GM21447 (cell line): Measurements from ENCODE around the gene C14orf93.

Experiments used
- ATAC-seq: cut with Tn5 transposase; IDR thresholded peaks from one replicate; pipeline ENCODE4 v1.9.1; 2021; ENCODE audit not compliant: unreplicated experiment

C14orf93 gene

GRCh38 chr14:23009939-23010726 lies at the start of gene C14orf93:
Gene C14orf93, minus strand, starts transcription at chr14:23010143. Its CDS starts 11,120 bp downstream, at chr14:22999023.
- ATAC-seq: no peak

GRCh38 chr14:23058654-23059504 lies 48.9 kb upstream of the C14orf93 start:
- ATAC-seq: no peak

- peak; percentile 69 for ATAC-seq
These were observed 48.1 kb upstream of the C14orf93 start for GRCh38 chr14:23057757-23058653.

GRCh38 chr14:23056956-23057756 lies 47.2 kb upstream of the C14orf93 start, which contains the start of gene CDH24:
Gene CDH24, minus strand, starts transcription at chr14:23057520. Its CDS starts 1,787 bp downstream, at chr14:23055733.
- peak; percentile 43 for ATAC-seq

GRCh38 chr14:23056145-23056955 lies 46.4 kb upstream of the C14orf93 start:
- peak; percentile 56 for ATAC-seq

GRCh38 chr14:23055621-23056144 lies 45.7 kb upstream of the C14orf93 start:
- ATAC-seq: no peak

GRCh38 chr14:23055147-23055550 lies 45.2 kb upstream of the C14orf93 start:
- ATAC-seq: no peak

- no peak for ATAC-seq
These were observed 44.3 kb upstream of the C14orf93 start for GRCh38 chr14:23054000-23054811.

GRCh38 chr14:23053426-23053825 lies 43.5 kb upstream of the C14orf93 start:
- ATAC-seq: no peak

- ATAC-seq: no peak
These were observed 42.7 kb upstream of the C14orf93 start for GRCh38 chr14:23052671-23053070.

- ATAC-seq: no peak
These were observed 42.3 kb upstream of the C14orf93 start for GRCh38 chr14:23052182-23052623.

- no peak for ATAC-seq
These were observed 41.5 kb upstream of the C14orf93 start for GRCh38 chr14:23051141-23052057.

GRCh38 chr14:23049011-23049410 lies 39.1 kb upstream of the C14orf93 start:
- ATAC-seq: no peak

- no peak for ATAC-seq
These were observed 38.1 kb upstream of the C14orf93 start for GRCh38 chr14:23047751-23048693.

GRCh38 chr14:23047034-23047634 lies 37.2 kb upstream of the C14orf93 start:
- no peak for ATAC-seq
